WI38 (cell line): Measurements from ENCODE around the gene CCR5.

ENCODE experiments used
- H3K4me3 ChIP-seq: 2 replicates; pipeline ENCODE4 v1.5.1; 2011; ENCODE audit warnings: low read depth, mild to moderate bottlenecking, control low read depth, low read length
- TF ChIP-seq, protein P1 (sequence below): IDR thresholded peaks from 2 replicates; pipeline ENCODE4 v1.5.1; 2012; ENCODE audit warnings: low read depth, mild to moderate bottlenecking, control low read depth, low read length

The CCR5 gene

GRCh38 chr3:46411271-46411670 lies 40.5 kb downstream of the CCR5 start:
- TF ChIP-seq, protein P1, sequence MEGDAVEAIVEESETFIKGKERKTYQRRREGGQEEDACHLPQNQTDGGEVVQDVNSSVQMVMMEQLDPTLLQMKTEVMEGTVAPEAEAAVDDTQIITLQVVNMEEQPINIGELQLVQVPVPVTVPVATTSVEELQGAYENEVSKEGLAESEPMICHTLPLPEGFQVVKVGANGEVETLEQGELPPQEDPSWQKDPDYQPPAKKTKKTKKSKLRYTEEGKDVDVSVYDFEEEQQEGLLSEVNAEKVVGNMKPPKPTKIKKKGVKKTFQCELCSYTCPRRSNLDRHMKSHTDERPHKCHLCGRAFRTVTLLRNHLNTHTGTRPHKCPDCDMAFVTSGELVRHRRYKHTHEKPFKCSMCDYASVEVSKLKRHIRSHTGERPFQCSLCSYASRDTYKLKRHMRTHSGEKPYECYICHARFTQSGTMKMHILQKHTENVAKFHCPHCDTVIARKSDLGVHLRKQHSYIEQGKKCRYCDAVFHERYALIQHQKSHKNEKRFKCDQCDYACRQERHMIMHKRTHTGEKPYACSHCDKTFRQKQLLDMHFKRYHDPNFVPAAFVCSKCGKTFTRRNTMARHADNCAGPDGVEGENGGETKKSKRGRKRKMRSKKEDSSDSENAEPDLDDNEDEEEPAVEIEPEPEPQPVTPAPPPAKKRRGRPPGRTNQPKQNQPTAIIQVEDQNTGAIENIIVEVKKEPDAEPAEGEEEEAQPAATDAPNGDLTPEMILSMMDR = no peak
- no peak overlapping the region for H3K4me3 ChIP-seq

- TF ChIP-seq, protein P1 = no peak
- no peak overlapping the region for H3K4me3 ChIP-seq
Observed at GRCh38 chr3:46412786-46413298, 42.1 kb downstream of the CCR5 start.

GRCh38 chr3:46413951-46414350 lies 43.2 kb downstream of the CCR5 start:
- TF ChIP-seq, protein P1 = no peak
- H3K4me3 ChIP-seq = no peak overlapping the region

DNA sequence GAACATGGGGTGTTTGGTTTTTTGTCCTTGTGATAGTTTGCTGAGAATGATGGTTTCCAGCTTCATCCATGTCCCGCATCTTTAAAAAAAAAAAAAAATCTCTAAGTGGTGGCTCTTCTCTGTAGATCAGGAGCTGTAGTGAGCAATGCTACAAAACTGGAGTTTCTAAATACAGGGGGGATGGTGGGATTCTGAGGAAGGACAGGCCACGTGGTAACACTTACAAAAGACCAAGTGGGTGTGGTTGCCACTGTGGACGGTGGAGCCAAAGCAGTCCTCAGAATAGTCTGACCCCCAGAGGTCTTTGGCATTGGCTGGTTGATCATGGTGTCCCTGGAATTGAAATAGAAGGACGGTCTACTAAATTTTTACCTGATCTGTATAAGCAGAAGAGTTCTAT lies 44.0 kb downstream of the CCR5 start:
- TF ChIP-seq, protein P1 = no peak
- H3K4me3 ChIP-seq = no peak overlapping the region

- TF ChIP-seq, protein P1 = no peak
- no peak overlapping the region for H3K4me3 ChIP-seq
Observed at GRCh38 chr3:46416125-46416810, 45.5 kb downstream of the CCR5 start.

- no peak overlapping the region for H3K4me3 ChIP-seq
- TF ChIP-seq, protein P1 = no peak
Observed at GRCh38 chr3:46416811-46417510, 46.2 kb downstream of the CCR5 start.

DNA sequence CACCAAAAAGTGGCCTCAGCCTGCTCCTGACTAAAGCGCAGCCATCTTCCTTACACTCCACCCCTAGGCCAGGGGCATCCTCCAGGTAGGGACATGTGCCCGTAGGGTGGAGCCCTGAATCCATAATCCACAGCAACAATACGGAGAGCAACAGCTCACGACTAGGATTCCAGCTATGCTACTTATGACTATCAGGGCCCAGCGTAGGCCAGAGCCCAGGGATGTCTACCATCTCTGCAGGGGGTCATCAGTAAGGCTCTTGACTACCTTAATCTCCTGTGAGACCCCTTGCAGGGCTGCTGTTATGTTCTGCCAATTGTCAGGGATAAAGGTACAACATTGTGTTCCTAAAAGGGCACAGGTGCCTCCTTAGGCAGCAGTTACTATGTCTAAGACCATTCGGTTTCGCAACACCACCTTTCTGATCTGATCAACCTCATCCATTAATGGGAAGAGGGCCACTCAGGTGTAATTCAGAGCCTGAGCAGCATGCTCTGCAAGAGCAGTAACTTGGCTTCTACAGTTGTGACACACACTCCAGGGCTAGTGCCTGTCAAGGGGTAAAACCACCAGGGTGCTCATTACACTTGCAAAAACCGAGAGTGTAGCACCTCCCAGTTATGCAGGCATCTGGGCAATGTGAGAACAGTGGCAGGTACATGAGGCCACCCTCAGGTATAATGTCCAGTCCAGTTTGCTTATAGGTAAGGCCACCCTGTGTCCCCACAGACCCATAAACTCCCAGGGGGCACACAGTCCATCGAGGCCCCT lies 47.3 kb downstream of the CCR5 start:
- TF ChIP-seq, protein P1 = no peak
- no peak overlapping the region for H3K4me3 ChIP-seq
